H1 (cell line): ENCODE results near the gene FAM120B. TPM values are rescaled to one million over a fixed set of nuclear protein-coding genes. Genes with fewer than 3 reads are reported as not detected.

Experiments used
- CTCF ChIA-PET: fragments of 300-600 bp; sonication (Branson Sonifier 250); formaldehyde crosslinking; loops from one replicate; lab custom pipeline; 2021; ENCODE audit not compliant: partially characterized antibody; lab: Charles Lee
- POLR2A ChIA-PET: fragments of 300-600 bp; sonication (Branson Sonifier 250); formaldehyde crosslinking; loops from one replicate; lab custom pipeline; 2021; ENCODE audit warnings: inconsistent platforms; ENCODE audit not compliant: partially characterized antibody; lab: Charles Lee
- DNase-seq, 2 experiments: peaks; one replicate each; pipeline versions ENCODE4 v3.0.0 to v3.0.0-alpha.2; 2010 to 2022; ENCODE audit warnings: low spot score in 2 of 2, low read depth in 1 of 2, mixed read lengths in 1 of 2
- FAIRE-seq: peaks from 2 replicates; lab custom pipeline; 2011; peaks lifted over from hg19 to GRCh38; lab: Jason Lieb, UNC
- H2AFZ ChIP-seq: 2 replicates; pipeline ENCODE4 v1.8.1; 2012; ENCODE audit warnings: low read length, inconsistent platforms
- H2AK5ac ChIP-seq: 2 replicates; pipeline ENCODE4 v1.6.1; 2013; ENCODE audit warnings: low read depth, low read length
- H2BK120ac ChIP-seq: replicated peaks from 2 replicates; pipeline ENCODE3; 2013; ENCODE audit warnings: low read depth, low read length, inconsistent platforms
- H2BK12ac ChIP-seq: 2 replicates; pipeline ENCODE4 v1.6.1; 2013; ENCODE audit warnings: low read depth, low read length
- H2BK15ac ChIP-seq: 2 replicates; pipeline ENCODE4 v1.6.1; 2013; ENCODE audit warnings: low read length
- H2BK20ac ChIP-seq: 2 replicates; pipeline ENCODE4 v1.6.1; 2013; ENCODE audit warnings: low read length
- H2BK5ac ChIP-seq: 2 replicates; pipeline ENCODE4 v1.6.1; 2013; ENCODE audit warnings: low read depth, low read length
- H3K14ac ChIP-seq: 2 replicates; pipeline ENCODE4 v1.6.1; 2013; ENCODE audit warnings: inconsistent platforms; ENCODE audit not compliant: insufficient read length
- H3K18ac ChIP-seq: 2 replicates; pipeline ENCODE4 v1.6.1; 2013; ENCODE audit warnings: low read length; ENCODE audit errors: extremely low read depth
- H3K23ac ChIP-seq: 2 replicates; pipeline ENCODE4 v1.6.1; 2013; ENCODE audit warnings: inconsistent platforms; ENCODE audit not compliant: insufficient read length
- H3K23me2 ChIP-seq: 2 replicates; pipeline ENCODE4 v1.6.1; 2013; ENCODE audit warnings: low read depth, low read length
- H3K27ac ChIP-seq: 2 replicates; pipeline ENCODE4 v1.6.1; 2011; ENCODE audit warnings: low read depth, low read length, inconsistent platforms
- H3K27me3 ChIP-seq, 4 experiments: replicated peaks in 1 of 4; 1 replicate in 1 of 4; 2 replicates in 3 of 4; pipeline versions ENCODE4 v1.6.1 to v1.8.1; 2011 to 2013; ENCODE audit warnings: low read length in 3 of 4, mild to moderate bottlenecking in 3 of 4, inconsistent platforms in 2 of 4, mixed read lengths in 2 of 4, moderate library complexity in 1 of 4; ENCODE audit not compliant: control insufficient read depth in 3 of 4, insufficient read depth in 3 of 4; ENCODE audit errors: extremely low read depth in 1 of 4
- H3K36me3 ChIP-seq, 4 experiments: 2 replicates each; pipeline versions ENCODE4 v1.6.1 to v1.8.1; 2011 to 2013; ENCODE audit warnings: mild to moderate bottlenecking in 4 of 4, low read length in 3 of 4, moderate library complexity in 2 of 4, control low read depth in 1 of 4, inconsistent platforms in 1 of 4; ENCODE audit not compliant: insufficient read depth in 4 of 4, control insufficient read depth in 2 of 4
- H3K4ac ChIP-seq: replicated peaks from 2 replicates; pipeline ENCODE3; 2013; ENCODE audit warnings: low read length, low read depth, mixed read lengths, inconsistent platforms; ENCODE audit not compliant: insufficient read length
- H3K4me1 ChIP-seq, 4 experiments: replicated peaks in 1 of 4; 1 replicate in 1 of 4; 2 replicates in 3 of 4; pipeline versions ENCODE4 v1.6.1 to v1.8.1; 2011 to 2013; ENCODE audit warnings: low read length in 3 of 4, inconsistent platforms in 2 of 4, mixed read lengths in 1 of 4; ENCODE audit not compliant: insufficient read depth in 4 of 4, control insufficient read depth in 3 of 4
- H3K4me2 ChIP-seq, 2 experiments: 2 replicates each; pipeline versions ENCODE4 v1.6.1 to v1.8.1; 2011 to 2013; ENCODE audit warnings: low read depth in 2 of 2, low read length in 2 of 2, control low read depth in 1 of 2, inconsistent platforms in 1 of 2, mild to moderate bottlenecking in 1 of 2; ENCODE audit not compliant: insufficient read depth in 1 of 2
- H3K4me3 ChIP-seq, 4 experiments: fragments of 200-600, 300-600 bp in 1 of 4; sonication (generic), shearing (Covaris generic), sonication (Bioruptor Twin) in 1 of 4; 2 replicates each; pipeline versions ENCODE4 v1.5.1 to v1.8.1; 2011 to 2016; ENCODE audit warnings: low read length in 4 of 4, low read depth in 3 of 4, control low read depth in 2 of 4, inconsistent platforms in 2 of 4, mild to moderate bottlenecking in 2 of 4, mixed read lengths in 1 of 4, moderate library complexity in 1 of 4; ENCODE audit not compliant: insufficient read depth in 2 of 4; ENCODE audit errors: extremely low read depth in 1 of 4
- H3K56ac ChIP-seq: replicated peaks from 2 replicates; pipeline ENCODE3; 2013; ENCODE audit warnings: low read depth, mild to moderate bottlenecking, mixed read lengths, low read length, inconsistent platforms; ENCODE audit not compliant: insufficient read length
- H3K79me1 ChIP-seq: 2 replicates; pipeline ENCODE4 v1.6.1; 2013; ENCODE audit warnings: low read depth, low read length, control low read depth
- H3K79me2 ChIP-seq, 2 experiments: 2 replicates each; pipeline versions ENCODE4 v1.6.1 to v1.8.1; 2012 to 2013; ENCODE audit warnings: low read length in 2 of 2, mild to moderate bottlenecking in 2 of 2, inconsistent platforms in 1 of 2; ENCODE audit not compliant: insufficient read depth in 2 of 2, control insufficient read depth in 1 of 2
- H3K9ac ChIP-seq, 4 experiments: replicated peaks in 1 of 4; 1 replicate in 1 of 4; 2 replicates in 3 of 4; pipeline versions ENCODE4 v1.6.1 to v1.8.1; 2011 to 2013; ENCODE audit warnings: low read depth in 3 of 4, low read length in 3 of 4, control low read depth in 2 of 4, mild to moderate bottlenecking in 2 of 4, moderate library complexity in 2 of 4, inconsistent platforms in 1 of 4; ENCODE audit errors: extremely low read depth in 1 of 4
- H3K9me3 ChIP-seq, 2 experiments: 2 replicates each; pipeline versions ENCODE4 v1.6.1 to v1.8.1; 2012 to 2013; ENCODE audit warnings: mild to moderate bottlenecking in 2 of 2, moderate library complexity in 2 of 2, control low read depth in 1 of 2, inconsistent platforms in 1 of 2, low read depth in 1 of 2, low read length in 1 of 2, mixed read lengths in 1 of 2; ENCODE audit not compliant: insufficient read depth in 2 of 2
- H4K20me1 ChIP-seq, 2 experiments: replicated peaks in 1 of 2; 2 replicates each; pipeline versions ENCODE3 to v1.8.1; 2011 to 2013; ENCODE audit warnings: inconsistent platforms in 2 of 2, low read length in 2 of 2, mild to moderate bottlenecking in 1 of 2; ENCODE audit not compliant: insufficient read depth in 2 of 2, control insufficient read depth in 1 of 2
- H4K5ac ChIP-seq: 2 replicates; pipeline ENCODE4 v1.6.1; 2013; ENCODE audit warnings: low read length, low read depth, mixed read lengths, inconsistent platforms; ENCODE audit not compliant: insufficient read length
- H4K8ac ChIP-seq: 2 replicates; pipeline ENCODE4 v1.8.0; 2013; ENCODE audit warnings: mild to moderate bottlenecking, moderate library complexity, low read length, inconsistent platforms; ENCODE audit not compliant: insufficient read depth; ENCODE audit errors: extremely low read depth
- H4K91ac ChIP-seq: replicated peaks from 2 replicates; pipeline ENCODE3; 2013; ENCODE audit warnings: low read length, mixed read lengths, inconsistent platforms; ENCODE audit not compliant: insufficient read length
- POLR2A ChIP-seq, 2 experiments: IDR thresholded peaks; 1 replicate in 1 of 2; 2 replicates in 1 of 2; pipeline ENCODE4 v1.6.1; 2011; ENCODE audit warnings: low read depth in 2 of 2, low read length in 2 of 2, mild to moderate bottlenecking in 2 of 2; ENCODE audit errors: control extremely low read depth in 1 of 2
- RFX5 ChIP-seq: IDR thresholded peaks from 2 replicates; pipeline ENCODE4 v1.6.1; 2011; ENCODE audit warnings: low read depth, low read length, improper control_type of control experiment, borderline replicate concordance
- RXRA ChIP-seq: IDR thresholded peaks from 2 replicates; pipeline ENCODE4 v1.6.1; 2011; ENCODE audit warnings: low read depth, mild to moderate bottlenecking, low read length, moderate library complexity; ENCODE audit not compliant: insufficient read depth
- TBP ChIP-seq: IDR thresholded peaks from 2 replicates; pipeline ENCODE4 v1.6.1; 2011; ENCODE audit warnings: low read depth, low read length, improper control_type of control experiment
- WGBS, 2 experiments: shearing (Covaris generic) in 1 of 2; methylation state at CpG; one replicate each; pipeline versions ENCODE4 v1.1.6 to v1.1.7; 2013 to 2015; ENCODE audit warnings: low lambda C conversion rate in 2 of 2, mixed read lengths in 2 of 2, inconsistent platforms in 1 of 2, low coverage in 1 of 2, missing lambda C conversion rate in 1 of 2; ENCODE audit not compliant: insufficient replicate concordance in 2 of 2, insufficient coverage in 1 of 2, insufficient read length in 1 of 2; ENCODE audit errors: extremely low coverage in 1 of 2, missing lambda C conversion rate in 1 of 2; 5-methylcytosine and 5-hydroxymethylcytosine counted together
- polyA plus RNA-seq, 7 experiments: library from polyadenylated mRNA; depleted of rRNA in 3 of 7; stranded (reverse) in 5 of 7; unstranded in 2 of 7; fragments of >200 nt in 5 of 7; fragments of 200-250 nt in 2 of 7; gene quantifications; 1 replicate in 5 of 7; 2 replicates in 1 of 7; 4 replicates in 1 of 7; pipeline versions ENCODE4 v1.2.1 to v1.2.3, GENCODE V29; 2011 to 2013; ENCODE audit warnings: missing spikeins in 2 of 7, mixed read lengths in 2 of 7
- total RNA-seq: library from RNA; stranded (reverse); fragmentation: NEBNext Ultra II Directional; extraction: Animal tissue kit (Norgen Biotek cat#: 25700); gene quantifications from 2 replicates; pipeline ENCODE4 v1.2.1, GENCODE V29; 2021

The FAM120B gene
- total and polyA plus RNA-seq, 2 of the 8 experiments (the other 6 are each of a cell fraction or from before 2014, with no cell fraction given), result 5.1 to 12.5 TPM

GRCh38 chr6:170284126-170284773, 22.3 kb upstream of the FAM120B start:
- CTCF ChIA-PET, result interaction anchor here (0.6 kb wide), 1 partner anchor 261 kb away, joined by 3 read pairs; no protein-coding TSS in a partner anchor
- H3K27ac ChIP-seq, result no peak overlapping the region
- no peak for FAIRE-seq
- TF ChIP-seq RXRA (no peak), TBP (no peak), POLR2A (IDR thresholded peaks at IDR 0.05; ENCODE audit: control extremely low read depth in 1 of 2, low read depth in 2 of 2, low read length in 2 of 2) (no peak), RFX5 (no peak)

More at GRCh38 chr6:170284126-170284773, 22.3 kb upstream of the FAM120B start:
- no peak overlapping the region for H4K5ac ChIP-seq
- peaks cover 2 to 34% (median 12%) of the 10 kb centered on the region in 4 experiments; a peak in 4 of 8 replicates for H3K36me3 ChIP-seq
- no peak for DNase-seq
- H2BK20ac ChIP-seq, result no peak overlapping the region
- no peak overlapping the region for H2BK120ac ChIP-seq
- H2BK15ac ChIP-seq, result no peak overlapping the region
- H2BK5ac ChIP-seq, result no peak overlapping the region
- no peaks in the 10 kb centered on the region for H3K79me2 ChIP-seq
- POLR2A ChIA-PET, result no interaction called here
- H4K91ac ChIP-seq, result no peak overlapping the region
- H3K9ac ChIP-seq, result no peak overlapping the region
- peaks cover 8 to 32% (median 18%) of the 10 kb centered on the region in 4 experiments for H3K4me1 ChIP-seq
- no peak overlapping the region for H3K23ac ChIP-seq
- H3K9me3 ChIP-seq, result no peaks in the 10 kb centered on the region
- no peak overlapping the region for H3K18ac ChIP-seq
- peaks cover 1% of the 10 kb centered on the region; the same call in 1 of the 2 replicates for H3K23me2 ChIP-seq
- no peak overlapping the region for H2AK5ac ChIP-seq
- WGBS, 2 experiments, result 87% methylated on average over 12 of the region's 15 CpGs; no CpG with 5 or more reads in 1 of the 2 experiments
- no peak overlapping the region for H2AFZ ChIP-seq
- no peak overlapping the region for H3K4me3 ChIP-seq
- peaks cover 13 to 14% of the 10 kb centered on the region in 2 experiments for H4K20me1 ChIP-seq
- no peak overlapping the region for H2BK12ac ChIP-seq
- no peak overlapping the region for H3K4ac ChIP-seq
- H3K4me2 ChIP-seq, result no peak overlapping the region
- peaks cover 23 to 48% (median 41%) of the 10 kb centered on the region in 4 experiments for H3K27me3 ChIP-seq
- no peaks in the 10 kb centered on the region for H3K79me1 ChIP-seq
- no peak overlapping the region for H3K56ac ChIP-seq
- H3K14ac ChIP-seq, result no peak overlapping the region
- H4K8ac ChIP-seq, result no peak overlapping the region; the same call in 1 of the 2 replicates
